GM12865 (cell line): ENCODE results near the gene KLHL14.
"Not testable (repeated sequence)": the region's sequence is repeated elsewhere in the genome, so short reads cannot be mapped to it uniquely, and the experiment has no call there.

Experiments
- DNase-seq: peaks from one replicate; pipeline ENCODE4 v3.0.0; 2010; ENCODE audit warnings: low read depth
- H3K4me3 ChIP-seq: 2 replicates; pipeline ENCODE4 v1.5.1; 2011; ENCODE audit warnings: mild to moderate bottlenecking, low read depth, low read length, control low read depth
- TF ChIP-seq, protein P1 (sequence below): IDR thresholded peaks from 2 replicates; pipeline ENCODE4 v1.5.1; 2011; ENCODE audit warnings: low read length, control low read depth, low read depth, inconsistent platforms; ENCODE audit not compliant: insufficient read depth; ENCODE audit errors: missing control alignments

KLHL14 gene

DNA sequence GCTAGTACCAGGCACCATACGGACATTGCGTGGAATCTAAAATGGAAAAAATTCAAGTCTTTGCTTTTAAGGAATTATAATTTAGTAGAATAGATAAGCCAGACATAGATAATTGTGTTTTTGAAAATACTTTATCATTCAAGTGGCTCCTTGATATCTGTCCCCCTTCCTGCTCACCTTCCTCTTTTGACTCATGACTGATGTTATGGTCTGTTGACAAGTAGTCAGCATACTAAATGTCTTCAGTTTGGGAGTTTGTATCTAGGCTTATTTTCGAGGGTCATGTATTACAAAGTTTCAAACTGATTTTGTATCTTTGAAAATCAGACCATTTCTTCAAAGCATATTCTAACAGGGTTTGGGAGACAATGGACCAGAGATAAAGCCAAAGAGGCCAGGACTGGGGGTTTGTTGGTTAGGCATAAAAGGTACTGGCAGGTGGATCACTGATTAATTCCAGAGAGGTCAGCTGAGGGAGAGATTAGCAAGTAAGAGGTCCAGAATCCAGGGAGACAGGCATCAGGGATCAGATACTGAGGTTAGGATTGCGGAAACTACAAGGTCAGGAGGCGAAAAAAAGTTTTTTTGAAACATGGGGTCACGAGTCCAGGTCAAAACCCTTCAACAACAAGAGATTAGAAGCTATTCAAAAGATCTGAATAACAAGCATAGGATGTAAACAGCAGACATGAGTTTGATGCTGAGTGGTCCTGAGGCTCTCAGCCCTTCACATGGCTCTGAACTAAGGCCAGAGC lies 31.5 kb upstream of the KLHL14 start:
- H3K4me3 ChIP-seq, result no peak overlapping the region
- TF ChIP-seq, protein P1, sequence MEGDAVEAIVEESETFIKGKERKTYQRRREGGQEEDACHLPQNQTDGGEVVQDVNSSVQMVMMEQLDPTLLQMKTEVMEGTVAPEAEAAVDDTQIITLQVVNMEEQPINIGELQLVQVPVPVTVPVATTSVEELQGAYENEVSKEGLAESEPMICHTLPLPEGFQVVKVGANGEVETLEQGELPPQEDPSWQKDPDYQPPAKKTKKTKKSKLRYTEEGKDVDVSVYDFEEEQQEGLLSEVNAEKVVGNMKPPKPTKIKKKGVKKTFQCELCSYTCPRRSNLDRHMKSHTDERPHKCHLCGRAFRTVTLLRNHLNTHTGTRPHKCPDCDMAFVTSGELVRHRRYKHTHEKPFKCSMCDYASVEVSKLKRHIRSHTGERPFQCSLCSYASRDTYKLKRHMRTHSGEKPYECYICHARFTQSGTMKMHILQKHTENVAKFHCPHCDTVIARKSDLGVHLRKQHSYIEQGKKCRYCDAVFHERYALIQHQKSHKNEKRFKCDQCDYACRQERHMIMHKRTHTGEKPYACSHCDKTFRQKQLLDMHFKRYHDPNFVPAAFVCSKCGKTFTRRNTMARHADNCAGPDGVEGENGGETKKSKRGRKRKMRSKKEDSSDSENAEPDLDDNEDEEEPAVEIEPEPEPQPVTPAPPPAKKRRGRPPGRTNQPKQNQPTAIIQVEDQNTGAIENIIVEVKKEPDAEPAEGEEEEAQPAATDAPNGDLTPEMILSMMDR, result no peak
- no peak for DNase-seq

DNA sequence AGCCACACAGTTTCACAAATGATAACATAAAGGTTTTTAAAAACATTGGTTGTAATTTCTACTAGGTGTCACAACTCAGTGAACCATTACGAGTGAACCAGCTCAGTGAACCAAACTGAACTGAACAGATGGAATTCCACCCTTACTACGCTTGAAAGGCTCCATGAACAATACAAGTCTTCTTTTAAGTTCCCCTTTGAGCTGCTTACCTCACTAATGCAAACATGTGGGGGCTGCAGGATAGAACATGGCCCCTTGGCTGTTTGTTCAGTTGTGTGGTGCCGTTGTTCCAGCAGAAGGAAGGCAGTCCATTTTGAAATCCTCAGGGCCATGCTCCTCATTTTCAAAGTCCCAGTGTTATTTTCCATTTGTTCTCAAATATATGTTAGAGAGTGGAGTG lies 30.7 kb upstream of the KLHL14 start:
- DNase-seq, result peak; percentile 37
- H3K4me3 ChIP-seq, result no peak overlapping the region

DNA sequence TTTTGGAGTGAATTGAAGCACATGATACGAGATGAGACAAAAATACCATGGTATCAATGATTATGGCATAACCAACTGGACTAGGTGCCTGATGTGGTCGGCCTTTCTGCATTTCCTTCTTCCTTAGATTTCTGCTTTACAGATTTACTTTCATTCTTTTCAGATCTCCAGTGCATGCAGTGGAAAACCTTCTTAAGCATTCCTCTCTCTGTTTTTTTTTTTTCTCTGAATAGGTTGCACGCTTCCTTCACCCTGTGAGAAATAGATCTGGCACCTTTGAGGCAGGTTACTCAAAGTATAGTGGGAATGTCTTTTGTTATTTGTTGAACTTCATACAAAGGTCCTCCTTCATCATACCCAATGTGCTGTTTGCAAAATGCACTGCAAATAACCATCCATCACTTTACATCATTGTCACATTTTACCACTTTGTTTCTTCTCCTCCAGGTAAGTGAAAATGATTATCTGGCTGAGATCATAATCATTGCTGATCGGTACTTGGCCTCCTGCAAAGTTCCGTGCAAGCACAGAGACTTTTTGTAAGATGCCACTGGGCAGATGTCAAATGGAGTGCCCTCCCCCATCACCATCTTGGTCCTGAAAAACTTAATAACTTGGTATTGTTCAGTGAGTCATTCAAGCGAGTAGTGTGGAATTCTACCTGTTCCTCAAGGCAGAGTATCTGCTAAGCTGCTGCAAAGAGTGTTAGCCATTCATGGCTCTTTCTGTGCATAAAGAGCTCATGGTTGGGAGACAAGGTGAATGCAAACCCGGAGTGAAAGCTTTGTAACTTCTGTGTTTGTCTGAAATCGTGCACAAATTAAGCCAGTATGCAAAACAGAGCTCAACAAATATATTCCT lies 30.0 kb upstream of the KLHL14 start:
- no peak for DNase-seq
- TF ChIP-seq, protein P1, result no peak
- H3K4me3 ChIP-seq, result no peak overlapping the region

More for the DNA sequence above, 30.7 kb upstream of the KLHL14 start:
- TF ChIP-seq, protein P1, result no peak

GRCh38 chr18:32801228-32801627 lies 28.4 kb upstream of the KLHL14 start:
- TF ChIP-seq, protein P1, result no peak
- no peak overlapping the region for H3K4me3 ChIP-seq
- DNase-seq, result no peak

DNA sequence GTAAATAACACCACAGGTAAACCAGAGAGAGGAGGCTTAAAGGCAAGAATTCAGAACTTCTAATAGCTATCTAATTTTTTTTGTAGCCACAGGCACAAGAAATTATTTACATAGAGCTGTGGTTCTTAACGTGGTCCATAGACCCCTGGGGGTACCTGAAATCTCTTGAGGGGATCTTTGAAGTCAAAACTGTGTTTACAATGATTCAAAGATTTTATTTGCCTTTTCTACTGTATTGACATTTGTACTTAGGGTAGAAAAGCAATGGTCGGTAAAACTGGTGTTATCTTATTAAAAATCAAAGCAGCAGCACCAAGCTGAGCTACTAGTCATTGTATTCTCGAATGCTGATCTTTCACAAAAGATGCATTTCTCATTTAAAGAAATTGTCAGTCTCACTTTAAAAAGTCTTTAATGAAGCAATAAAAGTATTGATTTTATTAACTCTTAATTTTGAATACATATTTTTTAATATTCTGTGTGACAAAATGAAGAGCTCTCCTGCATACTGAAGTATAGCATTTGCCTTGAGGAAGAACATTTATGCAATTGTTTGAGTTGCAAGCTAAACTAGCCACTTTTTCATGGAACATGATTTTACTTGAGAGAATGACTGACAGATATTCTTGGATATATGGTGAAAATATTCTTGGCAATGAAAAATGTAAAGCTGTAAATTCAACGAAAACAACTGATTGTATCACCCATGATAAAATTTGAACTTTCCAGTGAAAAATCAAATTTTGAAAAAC lies 25.6 kb upstream of the KLHL14 start:
- no peak overlapping the region for H3K4me3 ChIP-seq
- TF ChIP-seq, protein P1, result no peak
- no peak for DNase-seq

DNA sequence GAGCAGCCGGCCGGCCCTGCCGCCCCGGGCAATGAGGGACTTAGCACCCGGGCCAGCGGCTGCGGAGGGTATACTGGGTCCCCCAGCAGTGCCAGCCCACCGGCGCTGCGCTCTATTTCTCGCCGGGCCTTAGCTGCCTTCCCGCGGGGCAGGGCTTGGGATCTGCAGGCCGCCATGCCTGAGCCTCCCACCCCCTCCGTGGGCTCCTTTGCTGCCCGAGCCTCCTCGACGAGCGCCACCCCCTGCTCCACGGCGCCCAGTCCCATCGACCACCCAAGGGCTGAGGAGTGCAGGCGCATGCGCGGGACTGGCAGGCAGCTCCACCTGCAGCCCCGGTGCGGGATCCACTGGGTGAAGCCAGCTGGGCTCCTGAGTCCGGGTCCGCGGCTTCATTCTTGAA lies 21.8 kb upstream of the KLHL14 start:
- DNase-seq, H3K4me3 ChIP-seq: not testable (repeated sequence)

DNA sequence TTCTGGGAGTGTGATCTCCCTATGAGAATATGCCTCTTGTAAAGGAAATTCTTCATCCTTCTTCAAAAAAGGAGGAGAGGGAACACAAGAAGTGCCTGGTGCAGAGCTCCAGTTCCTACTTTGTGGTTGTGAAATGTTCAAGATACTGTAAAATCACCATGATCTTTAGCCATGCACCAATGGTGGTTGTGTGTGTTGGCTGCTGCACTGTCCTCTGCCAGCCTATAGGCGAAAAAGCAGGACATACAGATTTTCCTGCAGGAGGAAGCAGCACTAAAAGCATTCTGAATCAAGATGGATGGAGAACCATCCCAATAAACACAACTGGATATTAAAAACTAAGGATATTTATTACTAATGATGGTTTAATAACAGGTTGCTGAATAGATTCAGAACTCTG lies 6.2 kb upstream of the KLHL14 start:
- no peak for DNase-seq
- no peak overlapping the region for H3K4me3 ChIP-seq
- TF ChIP-seq, protein P1, result no peak
